GM18519 (cell line): Measurements from ENCODE around the gene GRAMD1A.
"Not testable (repeated sequence)": the region's sequence is repeated elsewhere in the genome, so short reads cannot be mapped to it uniquely, and the experiment has no call there.

ENCODE experiments used
- ATAC-seq: cut with Tn5 transposase; IDR thresholded peaks from one replicate; pipeline ENCODE4 v1.9.1; 2021; ENCODE audit warnings: mild to moderate bottlenecking, moderate library complexity; ENCODE audit not compliant: unreplicated experiment, low FRiP score

The GRAMD1A gene

DNA sequence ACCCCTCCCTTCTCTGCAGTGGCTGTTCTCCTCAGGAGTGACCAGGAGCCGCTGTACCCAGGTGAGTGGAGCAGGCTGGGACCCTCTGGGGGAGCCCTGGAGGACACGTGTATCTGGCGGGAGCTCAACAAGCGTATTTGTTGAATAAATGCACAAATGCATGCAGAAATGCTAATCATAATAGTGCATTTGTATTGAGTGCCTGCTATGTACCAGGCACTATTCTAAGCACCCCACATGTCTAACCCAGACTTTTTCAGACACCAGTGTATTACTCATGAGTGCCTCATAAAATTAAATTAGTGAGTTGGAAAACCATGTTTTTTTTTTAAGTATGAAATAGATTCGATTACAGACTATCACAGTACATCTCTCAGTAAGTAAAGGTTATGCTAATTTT is 49.3 kb downstream of the GRAMD1A start:
- ATAC-seq = no peak

DNA sequence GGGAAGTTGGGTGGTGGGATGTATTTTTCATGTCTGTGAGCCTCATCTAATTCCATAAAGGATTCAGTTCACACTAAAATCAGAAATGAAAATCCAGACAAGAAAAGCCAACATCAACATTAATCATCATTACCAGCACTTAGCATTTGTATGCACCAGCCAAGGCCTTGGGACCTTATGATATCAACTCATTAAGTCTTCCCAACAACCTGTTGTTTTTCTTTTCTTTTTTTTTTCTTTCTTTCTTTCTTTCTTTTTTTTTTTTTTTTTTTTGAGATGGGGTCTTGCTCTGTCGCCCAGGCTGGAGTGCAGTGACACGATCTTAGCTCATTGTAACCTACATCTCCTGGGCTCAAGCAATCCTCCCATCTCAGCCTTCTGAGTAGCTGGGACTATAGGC is 50.5 kb downstream of the GRAMD1A start:
- ATAC-seq = not testable (repeated sequence)

DNA sequence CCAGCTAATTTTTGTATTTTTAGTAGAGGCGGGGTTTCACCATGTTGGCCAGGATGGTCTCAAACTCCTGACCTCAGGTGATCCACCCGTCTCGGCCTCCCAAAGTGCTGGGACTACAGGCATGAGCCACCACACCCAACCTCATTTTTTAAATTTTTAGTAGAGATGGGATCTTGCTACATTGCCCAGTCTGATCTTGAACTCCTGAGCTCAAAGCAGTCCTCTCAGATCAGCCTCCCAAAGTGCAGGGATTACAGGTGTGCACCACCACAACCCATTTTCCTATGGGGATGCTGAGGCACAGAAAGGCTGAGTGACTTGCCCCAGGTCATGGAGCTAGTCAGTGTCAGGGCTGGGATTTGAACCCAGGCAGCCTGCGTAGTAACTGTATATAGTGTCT is 51.1 kb downstream of the GRAMD1A start:
- not testable (repeated sequence) for ATAC-seq

DNA sequence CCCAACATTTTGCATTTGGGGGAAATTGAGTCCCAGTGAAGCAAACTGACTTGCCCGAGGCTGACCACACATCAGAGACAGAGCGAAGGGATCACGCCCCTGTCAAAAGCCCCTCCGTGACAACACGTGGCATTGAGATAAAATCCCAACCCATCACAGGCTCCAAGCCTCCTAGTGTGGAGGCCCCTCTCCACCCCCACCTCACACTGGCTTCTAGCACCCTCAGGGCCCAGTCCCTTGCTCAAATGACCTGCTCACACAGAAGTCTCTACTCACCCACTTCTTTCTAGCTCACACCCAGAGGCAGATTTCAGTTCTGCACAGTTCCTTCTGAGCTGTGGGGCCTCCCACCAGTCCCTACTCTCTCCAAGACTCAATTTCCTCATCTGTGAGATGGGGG is 51.7 kb downstream of the GRAMD1A start:
- no peak for ATAC-seq

DNA sequence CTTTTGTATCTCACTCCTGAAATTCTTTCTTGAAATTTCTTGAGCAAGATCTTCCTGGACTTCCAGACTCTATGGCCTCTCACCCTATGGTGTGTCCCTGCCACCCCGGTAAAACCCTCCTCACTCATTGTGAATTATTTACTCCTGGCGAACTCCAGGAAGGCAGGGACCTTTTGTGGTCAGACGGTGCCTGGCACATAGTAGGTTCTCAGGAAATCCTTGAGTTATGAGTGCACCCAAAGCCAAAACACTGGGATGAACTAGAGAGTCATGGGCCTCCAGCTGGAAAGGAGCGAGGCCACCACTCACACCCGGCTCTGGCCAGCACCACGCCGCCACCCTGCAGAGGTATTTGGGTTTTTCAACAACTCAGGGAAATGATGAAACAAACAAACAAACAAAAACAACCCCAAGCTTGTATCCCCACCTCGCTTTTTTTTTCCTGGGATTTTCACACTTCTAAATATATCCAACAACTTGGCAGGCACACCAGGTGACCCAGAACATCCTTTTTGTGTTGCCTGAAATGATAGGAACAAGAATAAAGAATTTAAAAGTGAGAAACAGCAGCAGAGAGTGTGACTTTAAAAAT is 52.6 kb downstream of the GRAMD1A start:
- ATAC-seq = no peak

DNA sequence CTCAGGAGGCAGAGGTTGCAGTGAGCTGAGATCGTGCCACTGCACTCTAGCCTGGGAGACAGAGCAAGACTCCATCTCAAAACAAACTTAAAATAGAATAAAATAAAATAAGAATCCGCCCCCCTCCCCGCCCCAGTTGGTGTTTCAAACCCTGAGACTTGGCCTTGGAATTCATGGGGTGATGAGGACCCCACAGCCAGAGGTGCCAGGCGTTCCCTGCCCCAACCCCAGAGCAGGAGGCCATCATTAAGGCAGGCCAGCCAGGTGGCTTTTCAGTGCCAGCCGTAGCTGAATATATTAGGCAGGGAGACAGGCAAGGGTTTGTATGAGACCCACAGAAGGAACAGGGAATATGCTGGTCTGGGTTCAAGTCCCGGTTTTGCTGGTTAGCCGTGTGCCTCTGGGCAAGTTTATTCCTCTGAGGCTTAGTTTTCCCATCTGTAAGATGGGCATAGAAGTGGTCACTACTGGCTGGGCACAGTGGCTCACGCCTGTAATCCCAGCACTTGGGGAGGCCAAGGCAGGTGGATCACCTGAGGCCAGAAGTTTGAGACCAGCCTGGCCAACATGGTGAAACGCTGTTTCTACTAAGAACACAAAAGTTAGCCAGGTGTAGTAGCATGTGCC is 53.7 kb downstream of the GRAMD1A start:
- ATAC-seq = no peak

DNA sequence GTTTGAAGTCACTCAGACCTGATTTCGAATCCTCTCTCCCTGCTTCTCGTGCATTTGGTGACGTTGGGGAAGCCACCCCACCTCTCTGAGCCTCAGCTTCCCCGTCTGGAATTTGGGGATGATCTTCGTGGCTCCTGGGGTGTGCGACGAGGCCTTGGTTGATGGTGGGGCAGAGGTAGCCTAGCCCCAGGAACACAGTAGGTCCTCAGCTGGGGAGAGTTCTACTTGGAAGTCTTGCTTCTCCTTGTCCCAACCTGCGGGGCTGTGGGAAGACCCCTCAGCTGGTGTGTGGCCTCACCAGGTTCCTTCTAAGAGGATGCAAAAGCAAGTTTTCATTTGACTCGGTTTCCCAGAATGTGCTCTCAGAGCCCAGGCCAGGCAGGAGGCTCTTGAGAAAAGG is 54.5 kb downstream of the GRAMD1A start:
- no peak for ATAC-seq

DNA sequence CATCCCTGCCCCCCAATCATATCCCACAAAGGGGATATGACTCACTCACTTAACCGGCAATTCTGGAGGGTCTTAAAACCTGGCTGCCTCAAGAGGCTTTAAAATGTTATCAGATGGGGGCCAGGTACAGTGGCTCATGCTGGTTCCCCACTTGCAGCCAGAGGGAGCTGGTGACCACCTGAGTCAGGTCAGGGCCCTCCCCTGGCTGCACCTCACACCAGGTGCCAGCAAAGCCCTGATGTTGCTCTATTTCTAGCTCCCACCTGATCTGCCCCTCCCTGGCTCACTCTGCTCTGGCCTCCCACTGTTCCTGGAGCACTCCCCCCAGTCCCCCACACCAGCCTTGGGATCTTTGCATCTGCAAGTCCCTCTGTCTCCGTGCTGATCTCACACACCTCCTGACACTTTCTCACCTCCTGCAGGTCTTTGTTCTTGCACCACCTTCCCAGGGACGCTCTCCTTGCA is 55.6 kb downstream of the GRAMD1A start:
- ATAC-seq = no peak

DNA sequence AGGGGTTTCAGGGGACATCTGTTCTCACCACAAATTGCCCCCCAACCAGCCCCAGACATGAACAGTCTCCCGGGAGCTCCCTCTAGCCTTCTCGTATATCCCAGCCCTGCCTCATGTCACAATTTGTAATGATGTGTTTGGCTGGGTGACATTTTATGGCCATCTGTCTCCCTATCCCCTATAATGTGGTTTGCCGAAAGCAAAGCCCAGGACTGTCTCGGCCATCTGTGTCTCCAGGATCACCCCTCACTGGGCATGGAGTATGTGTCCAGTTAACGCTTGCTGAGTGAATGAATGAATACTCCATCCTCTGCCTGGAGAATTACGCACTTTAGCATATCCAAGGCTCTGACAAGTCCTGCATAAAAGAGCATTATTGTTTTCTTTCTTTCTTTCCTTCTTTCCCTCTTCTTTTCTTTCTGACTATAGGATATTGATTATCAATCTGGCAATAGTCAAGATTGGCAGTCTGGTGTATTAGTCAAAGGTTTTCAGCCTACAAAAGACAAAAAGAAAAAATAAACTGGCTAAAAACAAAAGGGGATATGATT is 56.5 kb downstream of the GRAMD1A start:
- no peak for ATAC-seq

DNA sequence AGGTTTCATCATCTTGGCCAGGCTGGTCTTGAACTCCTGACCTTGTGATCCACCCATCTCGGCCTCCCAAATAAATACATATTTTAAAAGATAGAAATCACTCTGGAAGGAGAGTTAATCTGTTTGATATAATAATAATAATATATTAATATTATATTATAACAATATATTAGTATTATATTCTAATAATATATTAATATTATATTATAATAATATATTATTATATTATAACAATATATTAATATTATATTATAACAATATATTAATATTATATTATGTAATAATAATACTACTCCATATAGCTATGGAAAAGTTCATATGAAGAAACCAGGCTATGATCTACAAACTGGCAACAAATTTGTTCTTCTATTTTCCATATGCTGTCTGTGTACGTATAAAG is 58.2 kb downstream of the GRAMD1A start:
- no peak for ATAC-seq

DNA sequence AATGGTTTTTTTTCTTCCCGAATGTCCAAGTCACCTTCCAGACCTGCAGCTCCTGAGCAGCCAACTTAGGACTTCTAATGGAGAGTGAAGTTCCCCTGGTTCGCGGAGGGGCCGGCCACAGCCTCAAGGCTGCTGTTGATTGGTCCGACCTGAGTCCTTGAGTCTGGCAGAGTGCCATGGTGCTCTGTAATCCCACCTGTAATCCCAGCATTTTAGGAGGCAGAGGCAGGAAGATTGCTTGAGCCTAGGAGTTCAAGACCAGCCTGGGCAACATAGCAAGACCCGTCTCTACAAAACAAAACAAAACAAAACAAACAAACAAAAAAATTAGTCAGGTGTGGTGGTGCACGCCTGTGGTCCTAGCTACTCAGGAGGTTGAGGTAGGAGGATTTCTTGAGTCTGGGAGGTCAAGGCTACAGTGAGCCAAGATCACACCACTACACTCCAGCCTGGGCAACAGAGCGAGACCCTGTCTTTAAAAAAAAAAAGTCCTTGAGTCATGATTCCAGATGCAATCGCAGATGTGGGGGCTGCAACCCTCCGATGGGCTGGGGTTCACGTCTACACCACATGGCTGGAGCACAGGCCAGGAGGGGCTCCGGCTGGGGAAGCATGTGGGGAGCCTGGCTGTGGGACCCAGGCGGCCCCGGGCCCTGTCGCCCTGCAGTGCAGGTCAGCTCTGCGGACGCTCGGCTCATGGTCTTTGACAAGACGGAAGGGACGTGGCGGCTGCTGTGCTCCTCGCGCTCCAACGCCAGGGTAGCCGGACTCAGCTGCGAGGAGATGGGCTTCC is 59.1 kb downstream of the GRAMD1A start:
- ATAC-seq = no peak

DNA sequence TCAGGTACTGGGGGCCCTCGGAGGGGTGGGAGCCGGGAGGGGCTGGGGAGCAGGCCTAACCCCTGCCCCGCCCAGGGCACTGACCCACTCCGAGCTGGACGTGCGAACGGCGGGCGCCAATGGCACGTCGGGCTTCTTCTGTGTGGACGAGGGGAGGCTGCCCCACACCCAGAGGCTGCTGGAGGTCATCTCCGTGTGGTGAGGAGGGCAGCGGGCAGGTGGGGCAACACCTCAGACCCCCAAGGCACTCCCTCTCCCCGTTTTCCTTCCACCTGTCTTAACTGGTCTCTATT is 59.6 kb downstream of the GRAMD1A start:
- no peak for ATAC-seq

DNA sequence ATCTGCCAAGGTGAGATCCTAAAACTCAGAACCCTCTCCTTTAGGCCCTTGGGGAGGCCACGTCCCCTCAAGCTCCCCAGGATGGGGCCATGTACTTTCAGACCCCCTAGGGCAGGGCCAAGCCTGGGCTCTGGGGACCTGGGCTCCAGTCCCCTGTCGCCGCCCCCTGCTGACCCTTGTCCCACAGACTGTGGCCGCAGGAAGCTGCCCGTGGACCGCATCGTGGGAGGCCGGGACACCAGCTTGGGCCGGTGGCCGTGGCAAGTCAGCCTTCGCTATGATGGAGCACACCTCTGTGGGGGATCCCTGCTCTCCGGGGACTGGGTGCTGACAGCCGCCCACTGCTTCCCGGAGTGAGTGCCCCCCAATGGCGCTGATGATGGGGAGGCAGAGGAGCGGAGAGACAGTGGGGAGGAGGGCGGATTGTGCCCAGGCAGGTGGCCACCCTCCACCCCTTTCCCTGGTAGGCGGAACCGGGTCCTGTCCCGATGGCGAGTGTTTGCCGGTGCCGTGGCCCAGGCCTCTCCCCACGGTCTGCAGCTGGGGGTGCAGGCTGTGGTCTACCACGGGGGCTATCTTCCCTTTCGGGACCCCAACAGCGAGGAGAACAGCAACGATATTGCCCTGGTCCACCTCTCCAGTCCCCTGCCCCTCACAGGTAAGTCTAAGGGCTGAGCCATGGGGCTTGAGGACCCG is 60.2 kb downstream of the GRAMD1A start:
- no peak for ATAC-seq

DNA sequence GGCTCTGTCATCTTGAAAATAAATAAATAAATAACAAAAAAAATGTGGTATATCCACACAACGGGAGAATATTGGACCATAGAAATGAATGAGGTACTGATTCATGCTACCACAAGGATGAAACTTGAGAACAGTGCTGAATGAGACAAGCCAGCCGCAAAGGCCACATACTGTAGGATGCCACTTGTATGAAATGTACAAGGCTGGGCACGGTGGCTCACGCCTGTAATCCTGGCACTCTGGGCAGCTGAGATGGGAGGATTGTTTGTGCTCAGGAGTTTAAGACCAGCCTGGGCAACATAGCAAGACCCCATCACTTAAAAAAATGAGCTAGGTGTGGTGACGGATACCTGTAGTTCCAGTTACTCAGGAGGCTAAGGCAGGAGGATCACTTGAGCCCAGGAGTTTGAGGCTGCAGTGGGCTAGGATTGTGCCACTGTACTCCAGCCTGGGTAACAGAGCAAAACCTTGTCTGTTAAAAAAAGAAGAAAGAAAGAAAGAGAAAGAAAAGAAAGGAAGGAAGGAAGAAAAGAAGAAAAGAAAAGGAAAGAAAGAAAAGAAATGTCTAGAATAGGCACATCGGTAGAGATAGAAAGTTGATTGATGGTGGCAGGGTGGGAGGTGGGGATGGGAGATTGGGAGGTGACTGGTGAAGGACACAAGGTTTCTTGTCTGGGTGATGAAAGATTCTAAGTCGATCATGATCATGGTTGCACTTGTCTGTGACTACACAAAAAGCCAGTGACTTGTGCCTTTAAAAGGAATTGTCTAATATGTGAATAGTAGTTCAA is 61.7 kb downstream of the GRAMD1A start:
- no peak for ATAC-seq

DNA sequence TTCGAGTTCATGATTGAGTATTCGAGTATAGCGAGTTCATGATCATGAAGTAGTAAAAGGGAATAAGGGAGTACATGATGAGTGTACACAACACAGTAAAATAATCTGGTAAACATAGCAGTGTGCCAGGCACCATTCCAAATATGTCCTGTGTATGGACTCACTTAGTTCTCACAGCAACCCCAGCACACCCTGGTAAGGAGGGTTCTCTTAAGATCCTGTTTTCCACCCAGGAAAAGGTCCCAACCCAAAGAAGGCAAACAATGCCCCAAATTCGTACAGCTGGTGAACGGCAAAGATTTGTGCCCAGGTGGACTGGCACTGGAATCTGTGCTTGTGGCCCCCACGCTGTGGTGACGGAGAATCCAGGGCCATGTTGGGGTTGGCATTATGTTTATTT is 62.8 kb downstream of the GRAMD1A start:
- ATAC-seq = no peak

DNA sequence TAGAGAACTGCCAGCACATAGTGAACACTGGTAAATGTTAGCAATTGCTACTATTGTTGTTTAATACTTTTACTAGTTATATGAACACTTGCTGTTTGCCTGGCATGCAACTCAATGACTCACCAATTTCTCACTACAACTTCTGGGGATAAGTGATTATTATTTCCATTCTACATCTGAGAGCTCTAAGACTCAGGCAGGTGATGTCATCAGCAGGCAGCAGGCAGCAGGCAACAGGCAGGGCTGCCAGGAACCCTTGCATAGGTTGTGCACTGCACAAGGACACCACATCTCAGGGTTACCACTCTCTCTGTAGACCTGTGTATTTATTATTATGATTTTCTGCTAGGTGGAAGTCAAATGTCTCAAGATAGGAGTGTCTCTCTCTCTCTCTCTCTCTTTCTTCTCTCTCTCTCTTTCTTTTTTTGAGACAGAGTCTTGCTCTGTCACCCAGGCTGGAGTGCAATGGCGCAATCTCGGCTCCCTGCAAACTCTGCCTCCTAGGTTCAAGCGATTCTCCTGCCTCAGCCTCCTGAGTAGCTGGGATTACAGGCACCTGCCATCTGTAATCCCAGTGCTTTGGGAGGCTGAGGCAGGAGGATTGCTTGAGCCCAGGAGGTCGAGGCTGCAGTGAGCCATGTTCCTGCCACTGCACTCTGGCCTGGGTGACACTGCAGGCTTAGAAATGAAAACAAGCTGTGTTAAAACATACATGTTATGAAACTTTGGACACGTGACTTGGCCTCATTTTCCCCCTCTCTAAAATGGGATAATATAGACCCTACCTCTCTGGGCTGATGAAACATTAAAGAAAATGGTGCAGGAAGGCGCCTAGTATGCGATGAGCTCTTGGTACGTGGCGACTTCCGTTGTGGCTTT is 64.1 kb downstream of the GRAMD1A start:
- no peak for ATAC-seq

DNA sequence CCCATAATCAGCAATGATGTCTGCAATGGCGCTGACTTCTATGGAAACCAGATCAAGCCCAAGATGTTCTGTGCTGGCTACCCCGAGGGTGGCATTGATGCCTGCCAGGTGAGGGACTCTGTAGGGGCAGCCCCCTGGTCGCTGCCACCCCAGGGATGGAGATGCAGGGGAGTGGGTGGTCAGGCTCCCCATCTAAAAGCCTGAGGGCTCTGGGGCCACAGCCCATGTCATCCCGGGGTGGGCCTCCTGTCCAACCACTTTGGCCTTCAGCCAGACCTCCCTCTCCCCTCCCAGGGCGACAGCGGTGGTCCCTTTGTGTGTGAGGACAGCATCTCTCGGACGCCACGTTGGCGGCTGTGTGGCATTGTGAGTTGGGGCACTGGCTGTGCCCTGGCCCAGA is 65.5 kb downstream of the GRAMD1A start:
- no peak for ATAC-seq

DNA sequence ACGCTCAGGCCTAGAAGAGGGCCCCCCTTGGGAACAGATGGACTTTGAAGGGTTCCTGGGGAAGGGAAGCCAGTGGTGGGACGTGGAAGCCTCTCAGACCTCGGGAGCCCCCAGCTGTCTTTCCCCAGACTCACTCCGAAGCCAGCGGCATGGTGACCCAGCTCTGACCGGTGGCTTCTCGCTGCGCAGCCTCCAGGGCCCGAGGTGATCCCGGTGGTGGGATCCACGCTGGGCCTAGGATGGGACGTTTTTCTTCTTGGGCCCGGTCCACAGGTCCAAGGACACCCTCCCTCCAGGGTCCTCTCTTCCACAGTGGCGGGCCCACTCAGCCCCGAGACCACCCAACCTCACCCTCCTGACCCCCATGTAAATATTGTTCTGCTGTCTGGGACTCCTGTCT is 66.0 kb downstream of the GRAMD1A start:
- ATAC-seq = no peak
